OCI-LY1 (cell line): Measurements from ENCODE around the gene ATP1A4.

Experiments used
- CTCF ChIP-seq: fragments of 200-600 bp; sonication (generic), shearing (Covaris generic); IDR thresholded peaks from 2 replicates; pipeline ENCODE4 v1.5.1; 2017; ENCODE audit warnings: mild to moderate bottlenecking, antibody characterized with exemption, low read length, moderate library complexity, mixed read lengths
- EZH2 ChIP-seq: fragments of 200-600 bp; sonication (generic), shearing (Covaris generic); IDR thresholded peaks from 2 replicates; pipeline ENCODE4 v1.8.0; 2017; ENCODE audit warnings: borderline replicate concordance, mixed run types, mild to moderate bottlenecking, antibody characterized with exemption, low read length, moderate library complexity, mixed read lengths

- TF ChIP-seq CTCF, result no peak
- TF ChIP-seq EZH2, result no peak
Observed at GRCh38 chr1:160224606-160225005, 73.2 kb downstream of the ATP1A4 start.
